ENCODE data around the gene RREB1. TPM values are rescaled to one million over a fixed set of nuclear protein-coding genes. Genes with fewer than 3 reads are reported as not detected.

The RREB1 gene
- total RNA-seq, 1 experiment from 2014 or later: 35.8 TPM

- Histone ChIP-seq H3K23me2 (ENCODE audit: insufficient read length, low read depth, low read length, poor library complexity, severe bottlenecking) (no peaks in the 10 kb centered on the region), H3K4ac (ENCODE audit: low read depth, low read length) (no peak overlapping the region), H4K8ac (replicated peaks; ENCODE audit: insufficient read length, low read depth, low read length) (no peak overlapping the region), H3K9me3 (ENCODE audit: control insufficient read depth, low read depth, low read length) (no peaks in the 10 kb centered on the region), H3K79me2 (ENCODE audit: insufficient read depth, low read length) (no peaks in the 10 kb centered on the region), H2AK5ac (ENCODE audit: insufficient read length, low read length) (no peak overlapping the region), H3K79me1 (ENCODE audit: insufficient read depth, low read depth, low read length, poor library complexity, severe bottlenecking) (no peaks in the 10 kb centered on the region), H3K9ac (ENCODE audit: extremely low read depth, insufficient read length, low read length) (no peak overlapping the region), H4K20me1 (ENCODE audit: control insufficient read depth, insufficient read depth, insufficient read length) (no peaks in the 10 kb centered on the region), H2BK20ac (ENCODE audit: low read depth, low read length, poor library complexity, severe bottlenecking) (no peak overlapping the region), H3K23ac (ENCODE audit: insufficient read length, low read depth, low read length) (no peak overlapping the region), H3K4me2 (ENCODE audit: insufficient read depth, insufficient read length, low read length) (no peak overlapping the region), H2BK12ac (ENCODE audit: insufficient read length, low read depth, low read length) (no peak overlapping the region), H3K56ac (ENCODE audit: insufficient read length, low read depth, low read length) (no peak overlapping the region), H2AFZ (ENCODE audit: low read length) (no peak overlapping the region), H3T11ph (ENCODE audit: low read length) (no peak overlapping the region), H4K5ac (ENCODE audit: insufficient read length, low read depth, low read length) (no peak overlapping the region), H2BK5ac (ENCODE audit: insufficient read length, low read length) (no peak overlapping the region), H2BK120ac (ENCODE audit: low read depth, low read length, poor library complexity, severe bottlenecking) (no peak overlapping the region), H3K4me1 (ENCODE audit: insufficient read depth, low read length) (peaks cover 10% of the 10 kb centered on the region; the same call in 1 of the 2 replicates), H3K27ac (ENCODE audit: insufficient read length, low read depth, low read length) (no peak overlapping the region), H2BK15ac (ENCODE audit: low read depth, low read length) (no peak overlapping the region), H3K27me3 (ENCODE audit: insufficient read depth, low read length) (no peaks in the 10 kb centered on the region; the same call in 1 of the 2 replicates), H3K14ac (ENCODE audit: insufficient read depth, low read length) (no peak overlapping the region), H3K18ac (ENCODE audit: insufficient read length, low read depth, low read length) (no peak overlapping the region), H4K91ac (ENCODE audit: insufficient read length, low read depth, low read length) (no peak overlapping the region)
- Mint-ChIP-seq H3K27me3 (ENCODE audit: low read depth) (peaks cover 47% of the 10 kb centered on the region), H3K9me3 (peaks cover 0 to 3% of the 10 kb centered on the region in 2 experiments; a peak in 3 of 5 replicates), H3K4me3 (no peak overlapping the region), H3K4me1 (peaks cover 25 to 27% of the 10 kb centered on the region in 2 experiments), H3K36me3 (ENCODE audit: insufficient read depth in 1 of 3, low read depth in 3 of 3) (no peaks in the 10 kb centered on the region), H3K27ac (no peak overlapping the region)
- no CpG with 5 or more reads among the region's 2 CpGs for WGBS (ENCODE audit: extremely low coverage, insufficient read length, low lambda C conversion rate)
- DNase-seq: no peak
- TF ChIP-seq, protein P1, sequence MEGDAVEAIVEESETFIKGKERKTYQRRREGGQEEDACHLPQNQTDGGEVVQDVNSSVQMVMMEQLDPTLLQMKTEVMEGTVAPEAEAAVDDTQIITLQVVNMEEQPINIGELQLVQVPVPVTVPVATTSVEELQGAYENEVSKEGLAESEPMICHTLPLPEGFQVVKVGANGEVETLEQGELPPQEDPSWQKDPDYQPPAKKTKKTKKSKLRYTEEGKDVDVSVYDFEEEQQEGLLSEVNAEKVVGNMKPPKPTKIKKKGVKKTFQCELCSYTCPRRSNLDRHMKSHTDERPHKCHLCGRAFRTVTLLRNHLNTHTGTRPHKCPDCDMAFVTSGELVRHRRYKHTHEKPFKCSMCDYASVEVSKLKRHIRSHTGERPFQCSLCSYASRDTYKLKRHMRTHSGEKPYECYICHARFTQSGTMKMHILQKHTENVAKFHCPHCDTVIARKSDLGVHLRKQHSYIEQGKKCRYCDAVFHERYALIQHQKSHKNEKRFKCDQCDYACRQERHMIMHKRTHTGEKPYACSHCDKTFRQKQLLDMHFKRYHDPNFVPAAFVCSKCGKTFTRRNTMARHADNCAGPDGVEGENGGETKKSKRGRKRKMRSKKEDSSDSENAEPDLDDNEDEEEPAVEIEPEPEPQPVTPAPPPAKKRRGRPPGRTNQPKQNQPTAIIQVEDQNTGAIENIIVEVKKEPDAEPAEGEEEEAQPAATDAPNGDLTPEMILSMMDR (conservative IDR thresholded peaks at IDR 0.05): no peak
Measured at GRCh38 chr6:7088076-7088742, 19.6 kb upstream of the RREB1 start.

All from H9 (cell line).